Muscle layer of colon (tissue), 2 donors: Measurements from ENCODE around the gene MYH3.

Source experiments
- H3K27ac ChIP-seq: one replicate; pipeline ENCODE4 v1.7.0; 2013; ENCODE audit warnings: low read depth, mild to moderate bottlenecking, low read length, moderate library complexity
- H3K27me3 ChIP-seq, 2 donors: one replicate each; pipeline ENCODE4 v1.7.0; 2013; ENCODE audit warnings: low read length in 2 of 2, mild to moderate bottlenecking in 2 of 2; ENCODE audit not compliant: insufficient read depth in 2 of 2, control insufficient read depth in 1 of 2
- H3K36me3 ChIP-seq: one replicate; pipeline ENCODE4 v1.7.0; 2013; ENCODE audit warnings: mild to moderate bottlenecking, low read length; ENCODE audit not compliant: insufficient read depth
- H3K4me1 ChIP-seq: one replicate; pipeline ENCODE4 v1.7.0; 2013; ENCODE audit warnings: mild to moderate bottlenecking, low read length; ENCODE audit not compliant: insufficient read depth
- H3K4me3 ChIP-seq, 2 donors: one replicate each; pipeline ENCODE4 v1.7.0; 2013; ENCODE audit warnings: low read length in 2 of 2, low read depth in 1 of 2, mild to moderate bottlenecking in 1 of 2, moderate library complexity in 1 of 2
- H3K9ac ChIP-seq: one replicate; pipeline ENCODE4 v1.7.0; 2013; ENCODE audit warnings: low read length
- H3K9me3 ChIP-seq: one replicate; pipeline ENCODE4 v1.7.0; 2013; ENCODE audit warnings: mild to moderate bottlenecking, low read length
- donor health status: abdominal sarcoma.
- donor health status: Adenocarcinoma of cecum.

Gene MYH3

DNA sequence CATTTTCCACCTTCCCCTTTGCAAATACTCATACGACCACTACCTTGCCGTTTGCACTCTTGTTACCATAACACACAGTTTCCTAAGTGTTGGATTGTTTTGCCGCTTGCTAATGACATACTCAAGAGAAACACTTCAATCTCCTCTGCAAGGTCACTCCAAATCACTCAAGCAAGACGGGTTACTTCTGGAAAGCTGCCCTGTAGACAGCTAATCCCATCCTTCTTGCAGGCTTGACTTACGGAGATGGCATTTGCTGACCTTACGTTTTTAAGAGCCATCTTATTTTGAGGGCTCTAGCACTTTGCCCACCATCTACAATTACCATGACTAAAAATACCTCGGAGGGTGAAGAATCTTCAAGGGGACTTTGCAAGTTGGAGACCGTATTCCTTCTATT lies 46.2 kb downstream of the MYH3 start:
- H3K4me3 ChIP-seq = no peak overlapping the region
- no peak overlapping the region for H3K9ac ChIP-seq
- no peaks in the 10 kb centered on the region for H3K9me3 ChIP-seq
- no peaks in the 10 kb centered on the region for H3K36me3 ChIP-seq
- no peaks in the 10 kb centered on the region for H3K27me3 ChIP-seq
- H3K4me1 ChIP-seq = peaks cover 13% of the 10 kb centered on the region
- no peak overlapping the region for H3K27ac ChIP-seq

DNA sequence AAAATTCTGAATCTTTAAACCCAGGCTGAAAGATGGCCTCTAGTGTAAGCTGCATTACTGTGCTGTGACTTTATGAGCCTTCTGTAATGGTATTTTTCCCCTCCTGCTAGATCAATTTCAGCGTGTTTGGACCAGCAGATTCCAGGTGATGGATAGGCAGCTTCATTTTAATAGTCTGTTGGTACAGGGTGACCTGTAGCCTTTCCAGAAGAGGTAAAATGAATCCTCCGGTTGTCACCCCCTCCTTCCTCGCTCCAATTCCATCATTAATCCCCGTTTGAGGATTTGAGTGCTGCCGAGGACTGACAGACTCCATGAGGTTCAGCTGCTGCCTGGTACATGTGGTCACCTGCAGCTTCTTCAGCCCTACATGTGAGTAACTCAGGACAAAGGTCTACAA lies 48.9 kb downstream of the MYH3 start:
- Histone ChIP-seq H3K4me1 (peaks cover 4% of the 10 kb centered on the region), H3K27me3 (no peaks in the 10 kb centered on the region), H3K27ac (no peak overlapping the region), H3K9me3 (no peaks in the 10 kb centered on the region), H3K4me3 (no peak overlapping the region), H3K9ac (no peak overlapping the region), H3K36me3 (no peaks in the 10 kb centered on the region)

DNA sequence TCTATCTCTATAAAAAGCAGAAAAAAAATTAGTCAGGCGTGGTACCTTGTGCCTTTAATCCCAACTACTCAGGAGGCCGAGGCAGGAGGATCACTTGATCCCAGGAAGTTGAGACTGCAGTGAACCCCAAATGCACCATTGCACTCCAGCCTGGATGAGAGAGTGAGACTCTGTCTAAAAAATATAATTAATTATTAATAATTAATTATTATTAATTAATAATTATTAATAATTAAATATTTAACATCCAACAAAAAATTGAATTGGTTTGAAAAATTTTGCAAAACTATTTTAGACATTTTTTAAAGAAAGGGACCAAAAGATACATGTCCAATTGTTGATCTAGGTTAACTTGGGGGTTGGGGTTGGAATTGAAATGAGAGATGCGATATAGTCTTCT lies 51.0 kb downstream of the MYH3 start:
- Histone ChIP-seq H3K9ac (no peak overlapping the region), H3K4me1 (no peaks in the 10 kb centered on the region), H3K27ac (no peak overlapping the region), H3K9me3 (no peaks in the 10 kb centered on the region), H3K27me3 (no peaks in the 10 kb centered on the region), H3K36me3 (no peaks in the 10 kb centered on the region), H3K4me3 (no peak overlapping the region)

GRCh38 chr17:10605221-10605783 lies 51.8 kb downstream of the MYH3 start:
- no peaks in the 10 kb centered on the region for H3K4me1 ChIP-seq
- no peak overlapping the region for H3K9ac ChIP-seq
- no peaks in the 10 kb centered on the region for H3K9me3 ChIP-seq
- no peaks in the 10 kb centered on the region for H3K36me3 ChIP-seq
- no peaks in the 10 kb centered on the region for H3K27me3 ChIP-seq
- no peak overlapping the region for H3K27ac ChIP-seq
- no peak overlapping the region for H3K4me3 ChIP-seq

DNA sequence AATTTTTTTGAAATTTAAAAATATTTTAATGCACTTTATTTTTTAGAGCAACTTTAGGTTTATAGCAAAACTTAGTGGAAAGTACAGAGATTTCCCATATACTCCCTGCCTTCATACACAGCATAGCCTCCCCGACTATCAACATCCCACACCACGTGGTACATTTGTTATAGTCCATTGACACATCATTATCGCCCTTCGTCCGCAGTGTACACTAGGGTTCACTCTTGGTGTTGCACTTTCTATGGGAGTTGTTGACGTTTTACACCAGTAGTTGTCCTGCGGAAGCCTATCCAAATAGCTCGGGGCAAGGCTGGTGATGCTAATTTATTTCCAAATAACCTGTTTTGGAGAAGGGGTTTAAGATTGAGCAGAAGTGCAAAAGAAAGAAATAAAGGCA lies 52.6 kb downstream of the MYH3 start:
- no peak overlapping the region for H3K4me3 ChIP-seq
- no peak overlapping the region for H3K27ac ChIP-seq
- H3K4me1 ChIP-seq = no peaks in the 10 kb centered on the region

GRCh38 chr17:10603931-10604330 lies 53.2 kb downstream of the MYH3 start:
- no peak overlapping the region for H3K27ac ChIP-seq
- H3K4me3 ChIP-seq = no peak overlapping the region
- H3K9me3 ChIP-seq = no peaks in the 10 kb centered on the region
- H3K9ac ChIP-seq = no peak overlapping the region
- no peaks in the 10 kb centered on the region for H3K36me3 ChIP-seq
- no peaks in the 10 kb centered on the region for H3K4me1 ChIP-seq
- no peaks in the 10 kb centered on the region for H3K27me3 ChIP-seq

More for the DNA sequence above, 52.6 kb downstream of the MYH3 start:
- Histone ChIP-seq H3K36me3 (no peaks in the 10 kb centered on the region), H3K27me3 (no peaks in the 10 kb centered on the region), H3K9me3 (no peaks in the 10 kb centered on the region), H3K9ac (no peak overlapping the region)

DNA sequence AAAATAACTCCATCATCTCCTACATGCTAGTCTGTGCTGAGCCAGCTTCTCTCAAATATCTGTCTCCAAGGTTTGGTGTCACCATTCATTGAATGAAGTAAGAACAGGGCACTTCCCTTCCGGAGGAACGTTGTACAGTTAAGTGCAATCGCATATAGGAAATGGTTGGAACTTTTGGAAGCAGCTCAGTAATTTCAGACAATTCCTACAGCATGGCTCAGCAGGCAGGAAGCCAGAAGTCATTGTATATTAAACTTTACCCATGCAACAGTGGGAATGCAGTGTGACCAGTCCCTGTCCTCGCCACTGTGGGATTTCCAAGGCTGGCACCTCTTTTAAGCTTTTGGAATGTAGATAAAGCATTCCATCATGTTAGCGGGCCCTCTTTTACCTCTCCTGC lies 56.5 kb downstream of the MYH3 start:
- Histone ChIP-seq H3K4me1 (no peaks in the 10 kb centered on the region), H3K9ac (no peak overlapping the region), H3K27ac (no peak overlapping the region), H3K4me3 (no peak overlapping the region), H3K36me3 (no peaks in the 10 kb centered on the region), H3K27me3 (no peaks in the 10 kb centered on the region), H3K9me3 (no peaks in the 10 kb centered on the region)

DNA sequence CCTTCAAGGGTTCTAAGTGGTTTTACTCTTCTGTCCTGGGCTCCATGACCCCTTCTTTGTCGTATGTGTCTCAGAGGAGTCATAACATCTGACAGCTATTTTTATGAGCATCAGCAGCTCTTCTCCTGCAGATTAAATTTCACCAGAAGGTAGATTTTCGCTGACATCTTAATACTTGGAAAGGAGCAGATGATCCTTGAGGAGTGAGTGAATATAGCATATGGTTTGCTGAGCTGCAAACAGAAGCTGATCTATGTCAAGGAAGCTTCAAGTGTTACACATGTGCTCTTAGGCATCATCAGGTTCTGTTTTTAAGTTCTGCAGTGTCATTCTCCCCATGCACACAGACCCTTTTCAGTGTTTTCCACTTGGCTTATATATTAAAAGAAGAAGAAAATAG lies 58.5 kb downstream of the MYH3 start:
- Histone ChIP-seq H3K27ac (no peak overlapping the region), H3K9me3 (no peaks in the 10 kb centered on the region)

GRCh38 chr17:10589553-10590145 lies 67.5 kb downstream of the MYH3 start:
- H3K36me3 ChIP-seq = no peaks in the 10 kb centered on the region
- no peak overlapping the region for H3K9ac ChIP-seq
- no peaks in the 10 kb centered on the region for H3K9me3 ChIP-seq
- H3K4me1 ChIP-seq = no peaks in the 10 kb centered on the region
- no peaks in the 10 kb centered on the region for H3K27me3 ChIP-seq
- no peak overlapping the region for H3K4me3 ChIP-seq
- H3K27ac ChIP-seq = no peak overlapping the region

More for the DNA sequence above, 58.5 kb downstream of the MYH3 start:
- H3K4me3 ChIP-seq = no peak overlapping the region
- H3K27me3 ChIP-seq = no peaks in the 10 kb centered on the region
- H3K4me1 ChIP-seq = no peaks in the 10 kb centered on the region
- no peaks in the 10 kb centered on the region for H3K36me3 ChIP-seq
- no peak overlapping the region for H3K9ac ChIP-seq

GRCh38 chr17:10585529-10585928 lies 71.6 kb downstream of the MYH3 start:
- Histone ChIP-seq H3K4me3 (no peak overlapping the region), H3K36me3 (no peaks in the 10 kb centered on the region), H3K9ac (no peak overlapping the region), H3K4me1 (no peaks in the 10 kb centered on the region), H3K27me3 (no peaks in the 10 kb centered on the region), H3K9me3 (no peaks in the 10 kb centered on the region), H3K27ac (no peak overlapping the region)

GRCh38 chr17:10583834-10584233 lies 73.3 kb downstream of the MYH3 start:
- H3K27me3 ChIP-seq = no peaks in the 10 kb centered on the region
- H3K36me3 ChIP-seq = no peaks in the 10 kb centered on the region
- H3K9me3 ChIP-seq = no peaks in the 10 kb centered on the region
- H3K4me3 ChIP-seq = no peak overlapping the region
- H3K27ac ChIP-seq = no peak overlapping the region
- no peaks in the 10 kb centered on the region for H3K4me1 ChIP-seq
- no peak overlapping the region for H3K9ac ChIP-seq

GRCh38 chr17:10579270-10579669 lies 77.8 kb downstream of the MYH3 start:
- H3K4me3 ChIP-seq = no peak overlapping the region
- H3K4me1 ChIP-seq = no peaks in the 10 kb centered on the region
- no peak overlapping the region for H3K27ac ChIP-seq
- H3K9ac ChIP-seq = no peak overlapping the region
- H3K9me3 ChIP-seq = no peaks in the 10 kb centered on the region
- no peaks in the 10 kb centered on the region for H3K36me3 ChIP-seq
- H3K27me3 ChIP-seq = no peaks in the 10 kb centered on the region
